K562 (cell line): Measurements from ENCODE around the gene UQCR11. TPM values are rescaled to one million over a fixed set of nuclear protein-coding genes. Genes with fewer than 3 reads are reported as not detected.

Source experiments
- ATAC-seq: fragments of 200-7000 bp; cut with Tn5 transposase; 3 replicates; pipeline ENCODE4 v1.9.1; 2020; ENCODE audit warnings: moderate library complexity
- BruUV-seq: library from RNA; stranded (reverse); fragments of 400-500 nt; replicated peaks from 2 replicates; lab custom pipeline; 2021; lab: Mats Ljungman, UMichigan
- CTCF ChIA-PET: fragments of 300-600 bp; formaldehyde crosslinking; extraction: SDS; loops from one replicate; lab custom pipeline; 2021; ENCODE audit warnings: low intra/inter-chr PET ratio; lab: Yijun Ruan, JAX
- POLR2A ChIA-PET: fragments of 300-600, 350-650 bp; sonication (Branson Sonifier 250); formaldehyde crosslinking; extraction: SDS; loops from one replicate; lab custom pipeline; 2021; ENCODE audit warnings: antibody characterized with exemption, inconsistent platforms; lab: Yijun Ruan, JAX
- DNase-seq, 4 experiments: peaks; one replicate each; pipeline versions ENCODE4 v3.0.0 to v3.0.0-alpha.2; 2011 to 2018; ENCODE audit warnings: low spot score in 3 of 4, mixed read lengths in 3 of 4; ENCODE audit errors: extremely low read depth in 1 of 4
- FAIRE-seq: peaks from 2 replicates; lab custom pipeline; 2011; peaks lifted over from hg19 to GRCh38; lab: Jason Lieb, UNC
- H2AFZ ChIP-seq: 2 replicates; pipeline ENCODE4 v1.6.0; 2011; ENCODE audit warnings: low read depth, low read length, control low read depth, inconsistent platforms
- H3K27ac ChIP-seq: fragments of 200-600 bp; 3 replicates; pipeline ENCODE4 v1.8.0; 2011; ENCODE audit warnings: low read depth, mild to moderate bottlenecking, control low read depth, inconsistent platforms, low read length, moderate library complexity, mixed read lengths; ENCODE audit errors: extremely low read depth
- H3K27me3 ChIP-seq, 2 experiments: fragments of 300-600 bp in 1 of 2; 2 replicates in 1 of 2; 3 replicates in 1 of 2; pipeline versions ENCODE4 v1.6.0 to v1.8.0; 2011; ENCODE audit warnings: inconsistent platforms in 2 of 2, low read length in 2 of 2, mild to moderate bottlenecking in 1 of 2, mixed read lengths in 1 of 2, moderate library complexity in 1 of 2; ENCODE audit not compliant: control insufficient read depth in 2 of 2, insufficient read depth in 2 of 2
- H3K36me3 ChIP-seq: fragments of 300-600 bp; 3 replicates; pipeline ENCODE4 v1.8.0; 2011; ENCODE audit warnings: mild to moderate bottlenecking, low read length, inconsistent platforms; ENCODE audit not compliant: control insufficient read depth, insufficient read depth
- H3K4me1 ChIP-seq, 2 experiments: fragments of 200-600 bp in 1 of 2; replicated peaks in 1 of 2; 2 replicates in 1 of 2; 3 replicates in 1 of 2; pipeline versions ENCODE4 v1.5.1 to v1.8.0; 2011; ENCODE audit warnings: inconsistent platforms in 2 of 2, low read length in 2 of 2, mild to moderate bottlenecking in 1 of 2, mixed read lengths in 1 of 2, moderate library complexity in 1 of 2; ENCODE audit not compliant: control insufficient read depth in 2 of 2, insufficient read depth in 2 of 2
- H3K4me2 ChIP-seq: 2 replicates; pipeline ENCODE4 v1.6.1; 2011; ENCODE audit warnings: low read length, control low read depth, inconsistent platforms, mixed read lengths; ENCODE audit not compliant: insufficient read depth
- H3K4me3 ChIP-seq: fragments of 200-600 bp; sonication (generic), shearing (Covaris generic); 2 replicates; pipeline ENCODE4 v1.5.1; 2016; ENCODE audit warnings: control low read depth, inconsistent platforms
- H3K79me2 ChIP-seq: fragments of 200-600 bp; 3 replicates; pipeline ENCODE4 v1.8.0; 2011; ENCODE audit warnings: low read length, inconsistent platforms; ENCODE audit not compliant: control insufficient read depth, insufficient read depth
- H3K9ac ChIP-seq, 2 experiments: 2 replicates each; pipeline versions ENCODE4 v1.6.0 to v1.6.1; 2011; ENCODE audit warnings: low read depth in 2 of 2, low read length in 2 of 2, control low read depth in 1 of 2, inconsistent platforms in 1 of 2, mild to moderate bottlenecking in 1 of 2, mixed read lengths in 1 of 2; ENCODE audit not compliant: insufficient read depth in 1 of 2
- H3K9me1 ChIP-seq: one replicate; pipeline ENCODE4 v1.6.0; 2011; ENCODE audit warnings: inconsistent platforms, mild to moderate bottlenecking, low read length, moderate library complexity; ENCODE audit not compliant: control insufficient read depth, insufficient read depth
- H3K9me3 ChIP-seq: replicated peaks from 2 replicates; pipeline ENCODE4 v1.5.1; 2011; ENCODE audit warnings: low read depth, low read length, inconsistent platforms; ENCODE audit not compliant: control insufficient read depth, insufficient read depth
- H4K20me1 ChIP-seq: replicated peaks from 2 replicates; pipeline ENCODE4 v1.6.1; 2011; ENCODE audit warnings: low read length, inconsistent platforms, mixed read lengths; ENCODE audit not compliant: control insufficient read depth, insufficient read depth
- ESRRA ChIP-seq: fragments of 450-650 bp; IDR thresholded peaks from 2 replicates; pipeline ENCODE4 v1.6.1; 2014; ENCODE audit warnings: low read depth, mild to moderate bottlenecking, moderate library complexity, borderline replicate concordance
- MTA3 ChIP-seq: fragments of 450-650 bp; formaldehyde crosslinking; IDR thresholded peaks from 2 replicates; pipeline ENCODE4 v1.6.1; 2017; ENCODE audit warnings: mild to moderate bottlenecking, borderline replicate concordance
- NFRKB ChIP-seq: fragments of 450-650 bp; IDR thresholded peaks from 2 replicates; pipeline ENCODE4 v1.6.1; 2016; ENCODE audit warnings: low read depth
- PRPF4 ChIP-seq: fragments of 200-400 bp; formaldehyde crosslinking; IDR thresholded peaks from one replicate; pipeline ENCODE4 v1.6.1; 2017; ENCODE audit warnings: low read length, low read depth, mild to moderate bottlenecking; ENCODE audit not compliant: insufficient read depth, poor library complexity, severe bottlenecking
- RBM22 ChIP-seq: fragments of 200-400 bp; formaldehyde crosslinking; IDR thresholded peaks from 2 replicates; pipeline ENCODE4 v1.6.1; 2018; ENCODE audit warnings: low read length, low read depth; ENCODE audit not compliant: poor library complexity, severe bottlenecking
- RHOXF2B ChIP-seq: fragments of 250-450 bp; sonication (Bioruptor Pico); conservative IDR thresholded peaks from 2 replicates; pipeline ENCODE4 v1.5.1; 2021
- ZBED1 ChIP-seq: IDR thresholded peaks from 2 replicates; pipeline ENCODE4 v1.6.1; 2014
- ZFP1 ChIP-seq: fragments of 450-650 bp; formaldehyde crosslinking; IDR thresholded peaks from 2 replicates; pipeline ENCODE4 v1.4.0; 2020; ENCODE audit warnings: mild to moderate bottlenecking, mixed read lengths
- ZNF146 ChIP-seq: IDR thresholded peaks from one replicate; pipeline ENCODE4 v1.6.1; 2018; ENCODE audit warnings: missing compliant biosample characterization; ENCODE audit not compliant: unreplicated experiment
- ZNF165 ChIP-seq: fragments of 250-450 bp; sonication (Bioruptor Pico); IDR thresholded peaks from 2 replicates; pipeline ENCODE4 v1.4.0; 2020; ENCODE audit warnings: borderline replicate concordance
- ZNF436 ChIP-seq: fragments of 250-450, 450-650 bp; sonication (Bioruptor Pico); formaldehyde crosslinking; IDR thresholded peaks from 2 replicates; pipeline ENCODE4 v1.7.0; 2020; ENCODE audit warnings: mild to moderate bottlenecking
- ZNF57 ChIP-seq: fragments of 450-650 bp; formaldehyde crosslinking; IDR thresholded peaks from 2 replicates; pipeline ENCODE4 v1.4.0; 2020; ENCODE audit warnings: mild to moderate bottlenecking, moderate library complexity
- ZNF764 ChIP-seq: fragments of 250-450 bp; sonication (Bioruptor Pico); IDR thresholded peaks from 2 replicates; pipeline ENCODE4 v1.4.0; 2020; ENCODE audit warnings: low read depth, mild to moderate bottlenecking, moderate library complexity
- WGBS: fragments of 100-300 bp; shearing (Covaris generic); methylation state at CpG from one replicate; pipeline ENCODE4 v1.1.6; 2016; ENCODE audit warnings: low coverage, mixed read lengths; ENCODE audit not compliant: insufficient coverage; ENCODE audit errors: missing lambda C conversion rate; 5-methylcytosine and 5-hydroxymethylcytosine counted together
- in situ Hi-C: fragments of 300-500 bp; cut with MboI; formaldehyde crosslinking; loops from 4 replicates; pipeline ENCODE4 v1.15.0; 2018; ENCODE audit warnings: inconsistent platforms, mixed read lengths
- intact Hi-C: fragments of 100-400 bp; cut with micrococcal nuclease; formaldehyde crosslinking; loops from 2 replicates; pipeline ENCODE4 v1.14.2; 2022
- polyA plus RNA-seq, 8 experiments: library from polyadenylated mRNA; depleted of rRNA in 4 of 8; stranded (reverse) in 5 of 8; unstranded in 3 of 8; fragments of >200 nt; fragmentation: Nextera tagmentation in 2 of 8; fragmentation: Illumina TruSeq in 1 of 8; extraction: Ambion mirVana in 2 of 8; extraction: Trizol in 1 of 8; gene quantifications; 2 replicates each; pipeline versions ENCODE4 v1.2.1 to v1.2.3, GENCODE V29; 2011 to 2014; ENCODE audit warnings: inconsistent platforms in 1 of 8, missing spikeins in 1 of 8
- total RNA-seq, 7 experiments: library from RNA; depleted of rRNA in 6 of 7; stranded (reverse); fragments of >200 nt in 6 of 7; fragmentation: Illumina TruSeq in 2 of 7; extraction: Trizol in 2 of 7; gene quantifications; 2 replicates each; pipeline versions ENCODE4 v1.2.1 to v1.2.3, GENCODE V29; 2011 to 2021; ENCODE audit warnings: low replicate concordance in 1 of 7
- TF ChIP-seq, protein P1 (sequence below): sonication (generic); formaldehyde crosslinking; IDR thresholded peaks from 2 replicates; pipeline ENCODE4 v1.4.0; 2020; ENCODE audit warnings: mild to moderate bottlenecking, missing genetic modification reagents
- TF ChIP-seq, protein P2 (sequence below): fragments of 250-450 bp; sonication (Bioruptor Pico); IDR thresholded peaks from 2 replicates; pipeline ENCODE4 v1.5.1; 2021; ENCODE audit warnings: mild to moderate bottlenecking
- TF ChIP-seq, protein P3 (sequence below): fragments of 450-650 bp; IDR thresholded peaks from 2 replicates; pipeline ENCODE4 v1.6.1; 2018; ENCODE audit warnings: mild to moderate bottlenecking, low read depth; ENCODE audit not compliant: partially characterized antibody

Gene UQCR11
- total and polyA plus RNA-seq, 9 of the 15 experiments (the other 6 are each of a cell fraction or from before 2014, with no cell fraction given): 57.6 to 394 (median 259) TPM

DNA sequence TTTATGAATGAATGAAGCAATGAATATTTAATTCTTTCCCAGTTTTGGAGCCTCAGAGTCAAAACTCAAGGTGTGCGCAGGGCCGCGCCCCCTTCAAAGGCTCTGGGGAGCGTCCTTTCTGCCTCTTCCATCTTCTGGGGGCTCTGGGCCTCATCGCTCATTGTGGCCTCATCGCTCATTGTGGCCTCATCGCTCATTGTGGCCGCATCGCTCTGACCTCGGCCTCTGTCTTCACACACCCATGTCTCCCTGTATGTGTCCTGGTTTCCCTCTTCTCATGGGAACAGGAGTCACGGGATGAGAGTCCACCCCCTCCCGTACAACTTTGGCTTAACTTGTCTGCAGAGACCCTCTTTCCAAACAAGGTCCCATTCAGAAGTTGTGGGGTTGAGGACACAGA, 33.9 kb downstream of the UQCR11 start:
- Histone ChIP-seq H4K20me1 (no peaks in the 10 kb centered on the region; the same call in 1 of the 2 replicates), H3K9ac (no peak overlapping the region), H3K79me2 (peaks cover 10% of the 10 kb centered on the region), H2AFZ (no peak overlapping the region), H3K9me1 (no peaks in the 10 kb centered on the region), H3K4me3 (no peak overlapping the region), H3K36me3 (peaks cover 2% of the 10 kb centered on the region; the same call in 1 of the 3 replicates), H3K27me3 (no peaks in the 10 kb centered on the region), H3K9me3 (no peaks in the 10 kb centered on the region), H3K4me1 (peaks cover 12 to 54% of the 10 kb centered on the region in 2 experiments), H3K27ac (no peak overlapping the region), H3K4me2 (no peak overlapping the region)
- 77% methylated on average over 12 of the region's 12 CpGs for WGBS
- in situ Hi-C loops: no loop called here
- CTCF ChIA-PET: no interaction called here
- TF ChIP-seq, protein P1, sequence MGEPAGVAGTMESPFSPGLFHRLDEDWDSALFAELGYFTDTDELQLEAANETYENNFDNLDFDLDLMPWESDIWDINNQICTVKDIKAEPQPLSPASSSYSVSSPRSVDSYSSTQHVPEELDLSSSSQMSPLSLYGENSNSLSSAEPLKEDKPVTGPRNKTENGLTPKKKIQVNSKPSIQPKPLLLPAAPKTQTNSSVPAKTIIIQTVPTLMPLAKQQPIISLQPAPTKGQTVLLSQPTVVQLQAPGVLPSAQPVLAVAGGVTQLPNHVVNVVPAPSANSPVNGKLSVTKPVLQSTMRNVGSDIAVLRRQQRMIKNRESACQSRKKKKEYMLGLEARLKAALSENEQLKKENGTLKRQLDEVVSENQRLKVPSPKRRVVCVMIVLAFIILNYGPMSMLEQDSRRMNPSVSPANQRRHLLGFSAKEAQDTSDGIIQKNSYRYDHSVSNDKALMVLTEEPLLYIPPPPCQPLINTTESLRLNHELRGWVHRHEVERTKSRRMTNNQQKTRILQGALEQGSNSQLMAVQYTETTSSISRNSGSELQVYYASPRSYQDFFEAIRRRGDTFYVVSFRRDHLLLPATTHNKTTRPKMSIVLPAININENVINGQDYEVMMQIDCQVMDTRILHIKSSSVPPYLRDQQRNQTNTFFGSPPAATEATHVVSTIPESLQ (CRISPR knock-in tag): no peak
- no peak for TF ChIP-seq RBM22
- no peak for TF ChIP-seq ZNF57 (CRISPR knock-in tag)
- TF ChIP-seq ZNF436 (CRISPR knock-in tag): no peak
- TF ChIP-seq PRPF4: no peak
- no peak for TF ChIP-seq NFRKB
- TF ChIP-seq, protein P2, sequence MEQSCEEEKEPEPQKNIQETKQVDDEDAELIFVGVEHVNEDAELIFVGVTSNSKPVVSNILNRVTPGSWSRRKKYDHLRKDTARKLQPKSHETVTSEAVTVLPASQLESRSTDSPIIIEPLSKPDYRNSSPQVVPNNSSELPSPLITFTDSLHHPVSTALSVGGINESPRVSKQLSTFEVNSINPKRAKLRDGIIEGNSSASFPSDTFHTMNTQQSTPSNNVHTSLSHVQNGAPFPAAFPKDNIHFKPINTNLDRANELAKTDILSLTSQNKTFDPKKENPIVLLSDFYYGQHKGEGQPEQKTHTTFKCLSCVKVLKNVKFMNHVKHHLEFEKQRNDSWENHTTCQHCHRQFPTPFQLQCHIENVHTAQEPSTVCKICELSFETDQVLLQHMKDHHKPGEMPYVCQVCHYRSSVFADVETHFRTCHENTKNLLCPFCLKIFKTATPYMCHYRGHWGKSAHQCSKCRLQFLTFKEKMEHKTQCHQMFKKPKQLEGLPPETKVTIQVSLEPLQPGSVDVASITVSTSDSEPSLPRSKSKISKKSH (CRISPR knock-in tag): no peak
- TF ChIP-seq MTA3: no peak
- no peak for TF ChIP-seq ZFP1 (CRISPR knock-in tag)
- TF ChIP-seq ZNF764 (CRISPR knock-in tag): no peak
- TF ChIP-seq ZNF165: no peak
- TF ChIP-seq RHOXF2B: no peak
- no peak for TF ChIP-seq ESRRA
- TF ChIP-seq, protein P3, sequence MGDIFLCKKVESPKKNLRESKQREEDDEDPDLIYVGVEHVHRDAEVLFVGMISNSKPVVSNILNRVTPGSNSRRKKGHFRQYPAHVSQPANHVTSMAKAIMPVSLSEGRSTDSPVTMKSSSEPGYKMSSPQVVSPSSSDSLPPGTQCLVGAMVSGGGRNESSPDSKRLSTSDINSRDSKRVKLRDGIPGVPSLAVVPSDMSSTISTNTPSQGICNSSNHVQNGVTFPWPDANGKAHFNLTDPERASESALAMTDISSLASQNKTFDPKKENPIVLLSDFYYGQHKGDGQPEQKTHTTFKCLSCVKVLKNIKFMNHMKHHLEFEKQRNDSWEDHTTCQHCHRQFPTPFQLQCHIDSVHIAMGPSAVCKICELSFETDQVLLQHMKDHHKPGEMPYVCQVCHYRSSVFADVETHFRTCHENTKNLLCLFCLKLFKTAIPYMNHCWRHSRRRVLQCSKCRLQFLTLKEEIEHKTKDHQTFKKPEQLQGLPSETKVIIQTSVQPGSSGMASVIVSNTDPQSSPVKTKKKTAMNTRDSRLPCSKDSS: no peak
- no peak for TF ChIP-seq ZBED1
- no peak for TF ChIP-seq ZNF146 (CRISPR knock-in tag)
- DNase-seq (no peak), FAIRE-seq (no peak), ATAC-seq (no peak)
- POLR2A ChIA-PET: no interaction called here
- intact Hi-C loops: no loop called here
- BruUV-seq: no TSS peak
